GM23338 (cell line): ENCODE results near the gene DCAF6.

Experiments used
- CREB1 ChIP-seq: fragments of 250-450 bp; sonication (Bioruptor Pico); IDR thresholded peaks from 2 replicates; pipeline ENCODE4 v1.5.0; 2020; ENCODE audit warnings: low read depth, mild to moderate bottlenecking, moderate library complexity
- EZH2 ChIP-seq: fragments of 200-600 bp; sonication (generic); IDR thresholded peaks from one replicate; pipeline ENCODE4 v1.8.0; 2017; ENCODE audit warnings: antibody characterized with exemption, mild to moderate bottlenecking, low read depth; ENCODE audit not compliant: unreplicated experiment
- EZH2phosphoT487 ChIP-seq: fragments of 200-600 bp; sonication (generic); IDR thresholded peaks from one replicate; pipeline ENCODE4 v1.8.1; 2018; ENCODE audit warnings: antibody characterized with exemption; ENCODE audit not compliant: unreplicated experiment
- JUNB ChIP-seq: IDR thresholded peaks from one replicate; pipeline ENCODE4 v1.6.1; 2016; ENCODE audit warnings: antibody characterized with exemption; ENCODE audit not compliant: unreplicated experiment
- POLR2AphosphoS5 ChIP-seq: IDR thresholded peaks from 2 replicates; pipeline ENCODE4 v1.6.1; 2016; ENCODE audit warnings: antibody characterized with exemption, low read depth
- STAT1 ChIP-seq: IDR thresholded peaks from one replicate; pipeline ENCODE4 v1.6.1; 2016; ENCODE audit warnings: antibody characterized with exemption; ENCODE audit not compliant: unreplicated experiment
- TF ChIP-seq, protein P1 (sequence below), 2 experiments: fragments of 200-600 bp in 1 of 2; sonication (generic) in 1 of 2; conservative IDR thresholded peaks; 2 replicates each; pipeline versions ENCODE4 v1.5.1 to v1.6.1; 2016 to 2017; ENCODE audit warnings: antibody characterized with exemption in 2 of 2, low read depth in 2 of 2, mild to moderate bottlenecking in 2 of 2, moderate library complexity in 1 of 2
- TF ChIP-seq, protein P2 (sequence below): IDR thresholded peaks from one replicate; pipeline ENCODE4 v1.6.1; 2018; ENCODE audit warnings: antibody characterized with exemption; ENCODE audit not compliant: unreplicated experiment

DNA sequence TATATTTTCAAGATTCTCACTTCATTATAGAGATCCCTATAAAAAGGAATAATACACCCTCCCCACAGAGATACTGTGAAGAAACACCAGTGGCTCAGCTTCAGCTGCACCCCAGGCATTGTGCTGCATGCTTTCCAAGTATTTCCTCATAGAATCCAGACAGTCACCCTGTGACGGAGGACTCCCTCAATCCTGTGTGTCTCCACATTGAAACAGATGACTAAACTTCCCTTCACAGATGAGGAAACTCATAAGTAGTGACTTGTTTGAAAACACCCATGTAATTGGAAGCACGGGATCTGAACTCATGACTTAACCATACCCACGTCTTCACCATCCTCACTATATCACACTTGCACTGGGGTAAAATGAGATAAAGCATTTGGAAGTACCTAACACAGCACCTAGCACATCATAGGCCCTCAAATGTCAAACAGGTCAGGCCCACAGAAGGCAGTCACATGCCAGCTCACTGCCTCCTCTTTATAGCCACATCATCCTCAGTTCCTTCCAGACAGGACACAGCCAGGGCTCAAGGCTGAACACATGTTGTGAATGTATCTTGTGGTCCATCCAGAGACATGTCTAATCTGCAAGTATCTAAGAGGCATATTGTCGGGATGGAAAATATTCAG, 145.0 kb downstream of the DCAF6 start:
- TF ChIP-seq, protein P1, sequence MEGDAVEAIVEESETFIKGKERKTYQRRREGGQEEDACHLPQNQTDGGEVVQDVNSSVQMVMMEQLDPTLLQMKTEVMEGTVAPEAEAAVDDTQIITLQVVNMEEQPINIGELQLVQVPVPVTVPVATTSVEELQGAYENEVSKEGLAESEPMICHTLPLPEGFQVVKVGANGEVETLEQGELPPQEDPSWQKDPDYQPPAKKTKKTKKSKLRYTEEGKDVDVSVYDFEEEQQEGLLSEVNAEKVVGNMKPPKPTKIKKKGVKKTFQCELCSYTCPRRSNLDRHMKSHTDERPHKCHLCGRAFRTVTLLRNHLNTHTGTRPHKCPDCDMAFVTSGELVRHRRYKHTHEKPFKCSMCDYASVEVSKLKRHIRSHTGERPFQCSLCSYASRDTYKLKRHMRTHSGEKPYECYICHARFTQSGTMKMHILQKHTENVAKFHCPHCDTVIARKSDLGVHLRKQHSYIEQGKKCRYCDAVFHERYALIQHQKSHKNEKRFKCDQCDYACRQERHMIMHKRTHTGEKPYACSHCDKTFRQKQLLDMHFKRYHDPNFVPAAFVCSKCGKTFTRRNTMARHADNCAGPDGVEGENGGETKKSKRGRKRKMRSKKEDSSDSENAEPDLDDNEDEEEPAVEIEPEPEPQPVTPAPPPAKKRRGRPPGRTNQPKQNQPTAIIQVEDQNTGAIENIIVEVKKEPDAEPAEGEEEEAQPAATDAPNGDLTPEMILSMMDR (conservative IDR thresholded peaks at IDR 0.05; ENCODE audit: low read depth in 2 of 2), result no peak
- no peak for TF ChIP-seq CREB1 (CRISPR knock-in tag)
- TF ChIP-seq, protein P2, sequence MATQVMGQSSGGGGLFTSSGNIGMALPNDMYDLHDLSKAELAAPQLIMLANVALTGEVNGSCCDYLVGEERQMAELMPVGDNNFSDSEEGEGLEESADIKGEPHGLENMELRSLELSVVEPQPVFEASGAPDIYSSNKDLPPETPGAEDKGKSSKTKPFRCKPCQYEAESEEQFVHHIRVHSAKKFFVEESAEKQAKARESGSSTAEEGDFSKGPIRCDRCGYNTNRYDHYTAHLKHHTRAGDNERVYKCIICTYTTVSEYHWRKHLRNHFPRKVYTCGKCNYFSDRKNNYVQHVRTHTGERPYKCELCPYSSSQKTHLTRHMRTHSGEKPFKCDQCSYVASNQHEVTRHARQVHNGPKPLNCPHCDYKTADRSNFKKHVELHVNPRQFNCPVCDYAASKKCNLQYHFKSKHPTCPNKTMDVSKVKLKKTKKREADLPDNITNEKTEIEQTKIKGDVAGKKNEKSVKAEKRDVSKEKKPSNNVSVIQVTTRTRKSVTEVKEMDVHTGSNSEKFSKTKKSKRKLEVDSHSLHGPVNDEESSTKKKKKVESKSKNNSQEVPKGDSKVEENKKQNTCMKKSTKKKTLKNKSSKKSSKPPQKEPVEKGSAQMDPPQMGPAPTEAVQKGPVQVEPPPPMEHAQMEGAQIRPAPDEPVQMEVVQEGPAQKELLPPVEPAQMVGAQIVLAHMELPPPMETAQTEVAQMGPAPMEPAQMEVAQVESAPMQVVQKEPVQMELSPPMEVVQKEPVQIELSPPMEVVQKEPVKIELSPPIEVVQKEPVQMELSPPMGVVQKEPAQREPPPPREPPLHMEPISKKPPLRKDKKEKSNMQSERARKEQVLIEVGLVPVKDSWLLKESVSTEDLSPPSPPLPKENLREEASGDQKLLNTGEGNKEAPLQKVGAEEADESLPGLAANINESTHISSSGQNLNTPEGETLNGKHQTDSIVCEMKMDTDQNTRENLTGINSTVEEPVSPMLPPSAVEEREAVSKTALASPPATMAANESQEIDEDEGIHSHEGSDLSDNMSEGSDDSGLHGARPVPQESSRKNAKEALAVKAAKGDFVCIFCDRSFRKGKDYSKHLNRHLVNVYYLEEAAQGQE, result no peak
- TF ChIP-seq JUNB, result no peak
- no peak for TF ChIP-seq EZH2phosphoT487
- peak; percentile 10; the same call in 1 of the 2 replicates for TF ChIP-seq POLR2AphosphoS5
- no peak for TF ChIP-seq EZH2
- no peak for TF ChIP-seq STAT1
